ENCODE measurements around the gene APOL2. TPM values are rescaled to one million over a fixed set of nuclear protein-coding genes. Genes with fewer than 3 reads are reported as not detected.

APOL2 gene
- total RNA-seq, 1 donor from 2014 or later, result 38.3 TPM

DNA sequence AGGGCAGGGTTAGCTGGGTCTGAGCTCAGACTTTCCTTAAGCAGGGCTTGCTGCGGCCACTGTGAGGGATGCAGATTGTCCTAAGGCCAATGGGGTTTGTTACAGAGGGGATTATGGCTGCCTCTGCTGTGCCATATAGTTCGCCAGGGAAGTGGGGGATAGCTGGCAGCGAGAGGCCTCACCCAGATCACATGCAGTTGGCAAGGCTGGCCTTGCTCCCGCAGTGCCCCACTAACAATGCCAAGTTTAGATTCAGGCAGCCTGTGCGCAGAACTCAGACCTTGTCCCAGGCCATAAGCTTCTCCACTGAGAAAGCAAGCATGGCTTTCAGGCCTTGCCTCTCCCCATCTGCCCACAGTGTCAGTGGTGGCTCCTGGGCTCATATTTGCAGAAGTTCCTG is 4.7 kb upstream of the APOL2 start:
- DNase-seq, result no peak

DNA sequence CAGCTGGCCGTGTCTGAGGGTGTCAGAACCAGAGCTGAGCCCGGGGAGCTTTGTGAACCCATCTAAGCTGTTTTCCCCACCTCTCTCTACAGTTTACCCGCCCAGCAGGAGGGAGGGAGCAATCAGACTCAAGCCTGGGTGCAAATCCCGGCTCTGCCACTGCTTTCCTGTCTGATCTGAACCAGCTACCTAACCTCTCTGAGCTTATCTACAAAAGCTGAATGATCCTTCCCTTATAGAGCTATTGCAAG is 252 bp downstream of the APOL2 start:
- peak overlapping the region; percentile 94 for H3K27ac Mint-ChIP-seq
- TF ChIP-seq, protein P1, sequence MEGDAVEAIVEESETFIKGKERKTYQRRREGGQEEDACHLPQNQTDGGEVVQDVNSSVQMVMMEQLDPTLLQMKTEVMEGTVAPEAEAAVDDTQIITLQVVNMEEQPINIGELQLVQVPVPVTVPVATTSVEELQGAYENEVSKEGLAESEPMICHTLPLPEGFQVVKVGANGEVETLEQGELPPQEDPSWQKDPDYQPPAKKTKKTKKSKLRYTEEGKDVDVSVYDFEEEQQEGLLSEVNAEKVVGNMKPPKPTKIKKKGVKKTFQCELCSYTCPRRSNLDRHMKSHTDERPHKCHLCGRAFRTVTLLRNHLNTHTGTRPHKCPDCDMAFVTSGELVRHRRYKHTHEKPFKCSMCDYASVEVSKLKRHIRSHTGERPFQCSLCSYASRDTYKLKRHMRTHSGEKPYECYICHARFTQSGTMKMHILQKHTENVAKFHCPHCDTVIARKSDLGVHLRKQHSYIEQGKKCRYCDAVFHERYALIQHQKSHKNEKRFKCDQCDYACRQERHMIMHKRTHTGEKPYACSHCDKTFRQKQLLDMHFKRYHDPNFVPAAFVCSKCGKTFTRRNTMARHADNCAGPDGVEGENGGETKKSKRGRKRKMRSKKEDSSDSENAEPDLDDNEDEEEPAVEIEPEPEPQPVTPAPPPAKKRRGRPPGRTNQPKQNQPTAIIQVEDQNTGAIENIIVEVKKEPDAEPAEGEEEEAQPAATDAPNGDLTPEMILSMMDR (IDR thresholded peaks at IDR 0.05), result no peak
- H3K4me1 Mint-ChIP-seq, result peaks cover 46% of the 10 kb centered on the region
- peak overlapping the region; percentile 98 for H3K4me3 Mint-ChIP-seq
- ChIA-PET CTCF (interaction anchor here (0.6 to 2.9 kb wide), 10 partner anchors 14 to 247 kb away, joined by 3 to 12 read pairs (median 4); partner anchors contain the start of gene APOL1), POLR2A (interaction anchor here (0.5 to 3.1 kb wide), 11 partner anchors 10 to 1352 kb away, joined by 3 to 13 read pairs (median 3); partner anchors contain the start of genes APOL1, EIF3D, FOXRED2 and TXN2)
- H3K27me3 Mint-ChIP-seq, result no peaks in the 10 kb centered on the region
- peaks cover 3% of the 10 kb centered on the region for H3K9me3 Mint-ChIP-seq
- peaks cover 34% of the 10 kb centered on the region for H3K36me3 Mint-ChIP-seq (ENCODE audit: low read depth)
- DNase-seq (no peak), ATAC-seq (ENCODE audit: low read depth) (peak; percentile 38)
- intact Hi-C loops (cut with micrococcal nuclease), result loop anchor here (1.0 to 5.0 kb wide), 3 partner anchors 14 to 42 kb away; partner anchors contain the start of gene APOL1

More for the DNA sequence above, 4.7 kb upstream of the APOL2 start:
- Mint-ChIP-seq H3K4me3 (no peak overlapping the region), H3K27me3 (no peaks in the 10 kb centered on the region), H3K36me3 (ENCODE audit: low read depth) (peaks cover 5% of the 10 kb centered on the region), H3K4me1 (peaks cover 14% of the 10 kb centered on the region), H3K9me3 (peaks cover 8% of the 10 kb centered on the region), H3K27ac (no peak overlapping the region)
- TF ChIP-seq, protein P1 (IDR thresholded peaks at IDR 0.05), result no peak
- ChIA-PET POLR2A (interaction anchor here (1.8 kb wide), 1 partner anchor 9 kb away, joined by 5 read pairs; the partner anchor contains the start of gene APOL1), CTCF (interaction anchor here (1.3 kb wide), 1 partner anchor 34 kb away, joined by 4 read pairs; no protein-coding TSS in a partner anchor)
- ATAC-seq (ENCODE audit: low read depth), result no peak
- intact Hi-C loops (cut with micrococcal nuclease), result no loop called here

DNA sequence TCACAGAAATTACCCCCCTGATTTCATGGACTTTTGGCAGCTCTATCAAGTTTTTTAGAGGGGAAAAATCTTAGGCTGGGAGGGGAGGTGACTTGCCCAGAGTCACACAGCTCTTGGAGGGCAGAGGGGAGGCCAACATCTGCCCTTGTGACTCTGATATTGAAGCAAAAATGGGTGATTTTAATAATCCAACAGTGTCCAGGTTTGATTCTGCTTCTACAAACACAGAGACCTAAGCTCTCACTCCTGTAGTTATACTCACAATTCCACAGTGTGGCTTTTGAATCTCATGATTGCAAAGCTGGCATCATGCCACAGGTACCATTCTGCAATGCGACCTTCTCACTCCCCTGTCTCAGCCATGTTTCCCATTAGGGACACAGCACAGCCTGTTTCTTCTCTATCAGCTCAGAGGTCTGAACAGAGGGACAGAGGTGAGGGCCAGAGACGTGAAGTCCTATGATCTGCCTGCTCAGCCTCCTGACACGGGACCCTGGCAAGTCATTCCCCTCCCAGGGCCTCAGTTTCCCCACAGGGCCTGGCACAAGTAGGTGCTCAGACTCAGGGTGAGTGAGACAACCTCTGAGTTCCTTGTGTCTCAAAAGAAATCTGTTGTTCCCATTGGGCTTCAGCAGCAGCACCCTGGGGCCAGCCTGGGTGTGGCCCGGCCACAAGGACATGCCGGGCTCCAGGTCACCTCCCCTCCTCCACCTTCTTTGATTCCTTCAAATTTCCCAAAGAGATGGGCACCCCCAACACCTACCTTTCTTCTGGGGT is 766 bp downstream of the APOL2 start:
- peaks cover 39% of the 10 kb centered on the region for H3K36me3 Mint-ChIP-seq (ENCODE audit: low read depth)
- peaks cover 50% of the 10 kb centered on the region for H3K4me1 Mint-ChIP-seq
- ChIA-PET CTCF (interaction anchor here (0.6 to 2.9 kb wide), 11 partner anchors 15 to 248 kb away, joined by 3 to 12 read pairs (median 3); partner anchors contain the start of gene APOL1), POLR2A (interaction anchor here (0.5 to 3.1 kb wide), 11 partner anchors 10 to 829 kb away, joined by 3 to 13 read pairs (median 3); partner anchors contain the start of genes APOL1, APOL3, EIF3D and FOXRED2)
- TF ChIP-seq, protein P1 (IDR thresholded peaks at IDR 0.05), result no peak
- DNase-seq, result no peak
- intact Hi-C loops (cut with micrococcal nuclease), result loop anchor here (1.0 to 5.0 kb wide), 3 partner anchors 14 to 41 kb away; partner anchors contain the start of gene APOL1
- no peaks in the 10 kb centered on the region for H3K27me3 Mint-ChIP-seq
- peak overlapping the region; percentile 94 for H3K27ac Mint-ChIP-seq
- peaks cover 3% of the 10 kb centered on the region for H3K9me3 Mint-ChIP-seq
- peak overlapping the region; percentile 98 for H3K4me3 Mint-ChIP-seq
- peak; percentile 3 for ATAC-seq (ENCODE audit: low read depth)

DNA sequence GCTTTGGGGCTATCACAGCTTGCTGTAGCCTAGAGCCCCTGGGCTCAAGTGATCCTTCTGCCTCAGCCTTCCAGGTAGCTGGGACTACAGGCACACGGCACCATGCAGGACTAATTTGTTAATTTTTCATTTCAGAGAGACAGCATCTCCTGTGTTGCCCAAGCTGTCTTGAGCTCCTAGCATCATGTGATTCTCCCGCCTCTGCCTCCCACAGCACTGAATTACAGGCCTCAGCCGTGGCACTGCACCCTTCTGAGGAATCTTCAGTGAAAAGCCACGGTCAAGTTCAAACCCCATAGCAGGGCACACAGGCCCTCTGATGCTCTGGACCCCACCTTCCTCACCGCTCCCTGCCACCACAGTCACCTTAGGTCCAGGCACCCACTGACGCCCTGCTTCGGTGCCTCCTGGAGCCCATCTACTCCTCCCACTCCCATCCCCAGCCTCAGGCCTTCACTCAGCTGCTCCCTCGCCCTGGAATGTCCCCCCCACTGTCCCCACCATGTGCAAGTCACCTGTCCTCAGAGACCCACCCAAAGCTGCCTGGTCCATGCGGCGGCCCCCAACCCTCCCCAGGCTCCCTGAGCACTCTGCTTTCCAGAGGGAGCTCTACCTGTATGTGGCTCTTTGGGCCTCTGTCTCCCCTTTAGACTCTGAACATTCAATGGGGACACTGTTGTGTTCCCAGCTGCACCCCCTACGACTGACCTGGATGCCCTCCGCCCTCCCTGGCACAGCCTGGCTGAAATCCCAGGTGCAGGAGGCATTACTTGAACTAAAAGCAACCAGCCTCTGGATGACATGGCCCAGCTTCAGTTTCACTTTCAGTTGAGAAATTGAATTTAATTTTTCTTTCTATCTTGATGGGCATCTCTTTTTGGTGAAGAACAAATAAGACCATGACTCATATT is 1.6 kb downstream of the APOL2 start:
- Mint-ChIP-seq H3K9me3 (no peaks in the 10 kb centered on the region), H3K27me3 (no peaks in the 10 kb centered on the region), H3K36me3 (ENCODE audit: low read depth) (peaks cover 47% of the 10 kb centered on the region), H3K27ac (peak overlapping the region; percentile 94), H3K4me1 (peaks cover 58% of the 10 kb centered on the region), H3K4me3 (peak overlapping the region; percentile 98)
- ChIA-PET CTCF (interaction anchor here (1.0 to 2.9 kb wide), 2 partner anchors 63 to 249 kb away, joined by 3 to 12 read pairs; no protein-coding TSS in a partner anchor), POLR2A (interaction anchor here (1.1 to 3.1 kb wide), 3 partner anchors 16 to 77 kb away, joined by 3 to 13 read pairs (median 5); partner anchors contain the start of genes APOL1 and APOL3)
- ATAC-seq (ENCODE audit: low read depth) (no peak), DNase-seq (no peak)
- TF ChIP-seq, protein P1 (IDR thresholded peaks at IDR 0.05), result no peak
- intact Hi-C loops (cut with micrococcal nuclease), result loop anchor here (2.0 to 5.0 kb wide), 2 partner anchors 15 to 40 kb away; partner anchors contain the start of gene APOL1

Data from activated B cell treated with CpG ODN at 0.5 μM for 24 hours (primary cell).